Testis (tissue), 2 donors: ENCODE data around the gene MUC5AC.

ENCODE experiments used
- POLR2A ChIP-seq: fragments of 450-650 bp; IDR thresholded peaks from one replicate; pipeline ENCODE4 v1.6.1; 2017; ENCODE audit warnings: antibody characterized with exemption, mild to moderate bottlenecking, moderate library complexity
- TF ChIP-seq, protein P1 (sequence below), 3 experiments: fragments of 450-650 bp in 2 of 3; fragments of 200-600 bp in 1 of 3; sonication (generic) in 1 of 3; IDR thresholded peaks; one replicate each; pipeline ENCODE4 v1.5.1; 2016 to 2019; ENCODE audit warnings: antibody characterized with exemption in 3 of 3, mild to moderate bottlenecking in 2 of 3, moderate library complexity in 1 of 3

- TF ChIP-seq, protein P1, sequence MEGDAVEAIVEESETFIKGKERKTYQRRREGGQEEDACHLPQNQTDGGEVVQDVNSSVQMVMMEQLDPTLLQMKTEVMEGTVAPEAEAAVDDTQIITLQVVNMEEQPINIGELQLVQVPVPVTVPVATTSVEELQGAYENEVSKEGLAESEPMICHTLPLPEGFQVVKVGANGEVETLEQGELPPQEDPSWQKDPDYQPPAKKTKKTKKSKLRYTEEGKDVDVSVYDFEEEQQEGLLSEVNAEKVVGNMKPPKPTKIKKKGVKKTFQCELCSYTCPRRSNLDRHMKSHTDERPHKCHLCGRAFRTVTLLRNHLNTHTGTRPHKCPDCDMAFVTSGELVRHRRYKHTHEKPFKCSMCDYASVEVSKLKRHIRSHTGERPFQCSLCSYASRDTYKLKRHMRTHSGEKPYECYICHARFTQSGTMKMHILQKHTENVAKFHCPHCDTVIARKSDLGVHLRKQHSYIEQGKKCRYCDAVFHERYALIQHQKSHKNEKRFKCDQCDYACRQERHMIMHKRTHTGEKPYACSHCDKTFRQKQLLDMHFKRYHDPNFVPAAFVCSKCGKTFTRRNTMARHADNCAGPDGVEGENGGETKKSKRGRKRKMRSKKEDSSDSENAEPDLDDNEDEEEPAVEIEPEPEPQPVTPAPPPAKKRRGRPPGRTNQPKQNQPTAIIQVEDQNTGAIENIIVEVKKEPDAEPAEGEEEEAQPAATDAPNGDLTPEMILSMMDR (IDR thresholded peaks at IDR 0.05) = no peak
- no peak for TF ChIP-seq POLR2A
Observed at GRCh38 chr11:1119604-1120146, 38.1 kb upstream of the MUC5AC start.
